HepG2 (cell line): ENCODE data around the gene RPS5. TPM values are rescaled to one million over a fixed set of nuclear protein-coding genes. Genes with fewer than 3 reads are reported as not detected.

Source experiments
- AFF4 ChIP-seq: sonication (generic); formaldehyde crosslinking; IDR thresholded peaks from 2 replicates; pipeline ENCODE4 v1.4.0; 2020; ENCODE audit warnings: missing genetic modification reagents
- DMAP1 ChIP-seq: IDR thresholded peaks from 2 replicates; pipeline ENCODE4 v1.6.1; 2016
- ETS1 ChIP-seq: sonication (generic); formaldehyde crosslinking; IDR thresholded peaks from 2 replicates; pipeline ENCODE4 v1.4.0; 2020; ENCODE audit warnings: missing genetic modification reagents
- FOXA1 ChIP-seq, 2 experiments: fragments of 450-650 bp in 1 of 2; sonication (generic) in 1 of 2; formaldehyde crosslinking in 1 of 2; IDR thresholded peaks; 2 replicates each; pipeline versions ENCODE4 v1.4.0 to v1.6.1; 2016 to 2020; ENCODE audit warnings: missing genetic modification reagents in 1 of 2
- FOXO1 ChIP-seq: sonication (generic); formaldehyde crosslinking; IDR thresholded peaks from 2 replicates; pipeline ENCODE4 v1.4.0; 2020; ENCODE audit warnings: missing genetic modification reagents
- HOMEZ ChIP-seq: IDR thresholded peaks from 2 replicates; pipeline ENCODE4 v1.6.1; 2016; ENCODE audit warnings: low read depth
- SIN3B ChIP-seq: fragments of 150-350 bp; IDR thresholded peaks from 2 replicates; pipeline ENCODE4 v1.6.1; 2014; ENCODE audit warnings: low read length
- SMAD3 ChIP-seq: sonication (generic); formaldehyde crosslinking; IDR thresholded peaks from 2 replicates; pipeline ENCODE4 v1.4.0; 2020; ENCODE audit warnings: missing genetic modification reagents
- SMC3 ChIP-seq: IDR thresholded peaks from 2 replicates; pipeline ENCODE4 v1.6.1; 2011; ENCODE audit warnings: low read length, improper control_type of control experiment
- ZBTB25 ChIP-seq: IDR thresholded peaks from 2 replicates; pipeline ENCODE4 v1.6.1; 2018; ENCODE audit warnings: missing genetic modification reagents
- ZNF225 ChIP-seq: sonication (generic); formaldehyde crosslinking; IDR thresholded peaks from 2 replicates; pipeline ENCODE4 v1.4.0; 2020; ENCODE audit warnings: mild to moderate bottlenecking, missing genetic modification reagents
- ZNF318 ChIP-seq: sonication (generic); formaldehyde crosslinking; IDR thresholded peaks from 2 replicates; pipeline ENCODE4 v1.4.0; 2020; ENCODE audit warnings: mild to moderate bottlenecking, missing genetic modification reagents
- ZNF792 ChIP-seq: IDR thresholded peaks from 2 replicates; pipeline ENCODE4 v1.6.1; 2016
- polyA plus RNA-seq, 8 experiments: library from polyadenylated mRNA; depleted of rRNA in 3 of 8; stranded (reverse) in 7 of 8; unstranded in 1 of 8; fragments of >200 nt; fragmentation: Illumina TruSeq in 4 of 8; extraction: Trizol in 4 of 8; gene quantifications; 2 replicates each; pipeline versions ENCODE4 v1.2.1 to v1.2.3, GENCODE V29; 2011 to 2016; ENCODE audit warnings: low read depth in 4 of 8, missing spikeins in 1 of 8, mixed read lengths in 1 of 8; ENCODE audit not compliant: insufficient read depth in 1 of 8
- total RNA-seq, 5 experiments: library from RNA; depleted of rRNA; stranded (reverse); fragments of >200 nt; fragmentation: Illumina TruSeq; extraction: Trizol; gene quantifications; 2 replicates each; pipeline ENCODE4 v1.2.3, GENCODE V29; 2016; ENCODE audit warnings: low read depth in 1 of 5

The RPS5 gene
- total and polyA plus RNA-seq, 2 of the 13 experiments (the other 11 are each of a cell fraction or from before 2014, with no cell fraction given) = 1,544 to 4,408 TPM

- 0 out of 2 replicates have a peak, but pooled peaks have one; percentile 54 for TF ChIP-seq AFF4
- no peak for TF ChIP-seq HOMEZ (CRISPR knock-in tag)
- TF ChIP-seq FOXA1 (IDR thresholded peaks at IDR 0.05) = no peak
- peak; percentile 57; the same call in 1 of the 2 replicates for TF ChIP-seq FOXA1 (CRISPR knock-in tag; IDR thresholded peaks at IDR 0.05)
- TF ChIP-seq FOXO1 (CRISPR knock-in tag) = peak; percentile 72; the same call in 1 of the 2 replicates
- TF ChIP-seq ZBTB25 (CRISPR knock-in tag) = peak; percentile 90
- TF ChIP-seq ETS1 = no peak
- no peak for TF ChIP-seq ZNF318
- TF ChIP-seq DMAP1 = peak; percentile 94
- peak; percentile 94 for TF ChIP-seq ZNF225 (CRISPR knock-in tag)
- TF ChIP-seq SIN3B = peak; percentile 81; the same call in 1 of the 2 replicates
- TF ChIP-seq SMAD3 (CRISPR knock-in tag) = peak; percentile 56; the same call in 1 of the 2 replicates
- peak; percentile 5; the same call in 1 of the 2 replicates for TF ChIP-seq SMC3
- peak; percentile 98 for TF ChIP-seq ZNF792 (CRISPR knock-in tag)
Measured at GRCh38 chr19:58380662-58381459, 6.2 kb upstream of the RPS5 start, which contains the start of gene ZNF837 (continued).
